ENCODE data around the gene DISP2.

The DISP2 gene

GRCh38 chr15:40366457-40367370 is 8.7 kb downstream of the DISP2 start:
- DNase-seq = peak; percentile 22

GRCh38 chr15:40367371-40367685 is 9.3 kb downstream of the DISP2 start:
- DNase-seq = no peak

GRCh38 chr15:40367686-40368611 is 9.9 kb downstream of the DISP2 start:
- peak; percentile 88 for DNase-seq

- DNase-seq = no peak
These were observed 10.9 kb downstream of the DISP2 start for GRCh38 chr15:40368719-40369473.

- DNase-seq = no peak
These were observed 11.5 kb downstream of the DISP2 start for GRCh38 chr15:40369474-40369869.

- DNase-seq = no peak
These were observed 12.0 kb downstream of the DISP2 start for GRCh38 chr15:40369971-40370370.

GRCh38 chr15:40372981-40373380 is 15.0 kb downstream of the DISP2 start:
- DNase-seq = no peak

GRCh38 chr15:40377606-40378005 is 19.6 kb downstream of the DISP2 start:
- no peak for DNase-seq

GRCh38 chr15:40379374-40379773 is 21.4 kb downstream of the DISP2 start:
- no peak for DNase-seq

GRCh38 chr15:40379853-40380252 is 21.8 kb downstream of the DISP2 start:
- peak; percentile 39 for DNase-seq

- DNase-seq = no peak
These were observed 22.6 kb downstream of the DISP2 start for GRCh38 chr15:40380636-40381035.

- DNase-seq = no peak
These were observed 24.0 kb downstream of the DISP2 start for GRCh38 chr15:40381818-40382529.

- peak; percentile 69 for DNase-seq
These were observed 24.8 kb downstream of the DISP2 start, which contains the start of gene KNSTRN for GRCh38 chr15:40382580-40383456. Gene KNSTRN (plus strand): TSS chr15:40382721. CDS start chr15:40382836, 115 bp downstream.

- DNase-seq = no peak
These were observed 28.5 kb downstream of the DISP2 start for GRCh38 chr15:40386480-40386879.

- DNase-seq = no peak
These were observed 31.2 kb downstream of the DISP2 start for GRCh38 chr15:40388941-40389823.

- DNase-seq = no peak
These were observed 32.0 kb downstream of the DISP2 start for GRCh38 chr15:40389824-40390595.

- DNase-seq = no peak
These were observed 35.2 kb downstream of the DISP2 start for GRCh38 chr15:40392986-40393948.

Measured in NCI-H2029 (cell line).